H1 (cell line): ENCODE results near the gene TMEM139. TPM values are rescaled to one million over a fixed set of nuclear protein-coding genes. Genes with fewer than 3 reads are reported as not detected.

Experiments used
- CTCF ChIA-PET: fragments of 300-600 bp; sonication (Branson Sonifier 250); formaldehyde crosslinking; loops from one replicate; lab custom pipeline; 2021; ENCODE audit not compliant: partially characterized antibody; lab: Charles Lee
- POLR2A ChIA-PET: fragments of 300-600 bp; sonication (Branson Sonifier 250); formaldehyde crosslinking; loops from one replicate; lab custom pipeline; 2021; ENCODE audit warnings: inconsistent platforms; ENCODE audit not compliant: partially characterized antibody; lab: Charles Lee
- DNase-seq, 2 experiments: peaks; one replicate each; pipeline versions ENCODE4 v3.0.0 to v3.0.0-alpha.2; 2010 to 2022; ENCODE audit warnings: low spot score in 2 of 2, low read depth in 1 of 2, mixed read lengths in 1 of 2
- FAIRE-seq: peaks from 2 replicates; lab custom pipeline; 2011; peaks lifted over from hg19 to GRCh38; lab: Jason Lieb, UNC
- H2AFZ ChIP-seq: 2 replicates; pipeline ENCODE4 v1.8.1; 2012; ENCODE audit warnings: low read length, inconsistent platforms
- H2AK5ac ChIP-seq: 2 replicates; pipeline ENCODE4 v1.6.1; 2013; ENCODE audit warnings: low read depth, low read length
- H2BK120ac ChIP-seq: replicated peaks from 2 replicates; pipeline ENCODE3; 2013; ENCODE audit warnings: low read depth, low read length, inconsistent platforms
- H2BK12ac ChIP-seq: 2 replicates; pipeline ENCODE4 v1.6.1; 2013; ENCODE audit warnings: low read depth, low read length
- H2BK15ac ChIP-seq: 2 replicates; pipeline ENCODE4 v1.6.1; 2013; ENCODE audit warnings: low read length
- H2BK20ac ChIP-seq: 2 replicates; pipeline ENCODE4 v1.6.1; 2013; ENCODE audit warnings: low read length
- H2BK5ac ChIP-seq: 2 replicates; pipeline ENCODE4 v1.6.1; 2013; ENCODE audit warnings: low read depth, low read length
- H3K14ac ChIP-seq: 2 replicates; pipeline ENCODE4 v1.6.1; 2013; ENCODE audit warnings: inconsistent platforms; ENCODE audit not compliant: insufficient read length
- H3K18ac ChIP-seq: 2 replicates; pipeline ENCODE4 v1.6.1; 2013; ENCODE audit warnings: low read length; ENCODE audit errors: extremely low read depth
- H3K23ac ChIP-seq: 2 replicates; pipeline ENCODE4 v1.6.1; 2013; ENCODE audit warnings: inconsistent platforms; ENCODE audit not compliant: insufficient read length
- H3K23me2 ChIP-seq: 2 replicates; pipeline ENCODE4 v1.6.1; 2013; ENCODE audit warnings: low read depth, low read length
- H3K27ac ChIP-seq: 2 replicates; pipeline ENCODE4 v1.6.1; 2011; ENCODE audit warnings: low read depth, low read length, inconsistent platforms
- H3K27me3 ChIP-seq, 4 experiments: replicated peaks in 1 of 4; 1 replicate in 1 of 4; 2 replicates in 3 of 4; pipeline versions ENCODE4 v1.6.1 to v1.8.1; 2011 to 2013; ENCODE audit warnings: low read length in 3 of 4, mild to moderate bottlenecking in 3 of 4, inconsistent platforms in 2 of 4, mixed read lengths in 2 of 4, moderate library complexity in 1 of 4; ENCODE audit not compliant: control insufficient read depth in 3 of 4, insufficient read depth in 3 of 4; ENCODE audit errors: extremely low read depth in 1 of 4
- H3K36me3 ChIP-seq, 4 experiments: 2 replicates each; pipeline versions ENCODE4 v1.6.1 to v1.8.1; 2011 to 2013; ENCODE audit warnings: mild to moderate bottlenecking in 4 of 4, low read length in 3 of 4, moderate library complexity in 2 of 4, control low read depth in 1 of 4, inconsistent platforms in 1 of 4; ENCODE audit not compliant: insufficient read depth in 4 of 4, control insufficient read depth in 2 of 4
- H3K4ac ChIP-seq: replicated peaks from 2 replicates; pipeline ENCODE3; 2013; ENCODE audit warnings: low read length, low read depth, mixed read lengths, inconsistent platforms; ENCODE audit not compliant: insufficient read length
- H3K4me1 ChIP-seq, 4 experiments: replicated peaks in 1 of 4; 1 replicate in 1 of 4; 2 replicates in 3 of 4; pipeline versions ENCODE4 v1.6.1 to v1.8.1; 2011 to 2013; ENCODE audit warnings: low read length in 3 of 4, inconsistent platforms in 2 of 4, mixed read lengths in 1 of 4; ENCODE audit not compliant: insufficient read depth in 4 of 4, control insufficient read depth in 3 of 4
- H3K4me2 ChIP-seq, 2 experiments: 2 replicates each; pipeline versions ENCODE4 v1.6.1 to v1.8.1; 2011 to 2013; ENCODE audit warnings: low read depth in 2 of 2, low read length in 2 of 2, control low read depth in 1 of 2, inconsistent platforms in 1 of 2, mild to moderate bottlenecking in 1 of 2; ENCODE audit not compliant: insufficient read depth in 1 of 2
- H3K4me3 ChIP-seq, 4 experiments: fragments of 200-600, 300-600 bp in 1 of 4; sonication (generic), shearing (Covaris generic), sonication (Bioruptor Twin) in 1 of 4; 2 replicates each; pipeline versions ENCODE4 v1.5.1 to v1.8.1; 2011 to 2016; ENCODE audit warnings: low read length in 4 of 4, low read depth in 3 of 4, control low read depth in 2 of 4, inconsistent platforms in 2 of 4, mild to moderate bottlenecking in 2 of 4, mixed read lengths in 1 of 4, moderate library complexity in 1 of 4; ENCODE audit not compliant: insufficient read depth in 2 of 4; ENCODE audit errors: extremely low read depth in 1 of 4
- H3K56ac ChIP-seq: replicated peaks from 2 replicates; pipeline ENCODE3; 2013; ENCODE audit warnings: low read depth, mild to moderate bottlenecking, mixed read lengths, low read length, inconsistent platforms; ENCODE audit not compliant: insufficient read length
- H3K79me1 ChIP-seq: 2 replicates; pipeline ENCODE4 v1.6.1; 2013; ENCODE audit warnings: low read depth, low read length, control low read depth
- H3K79me2 ChIP-seq, 2 experiments: 2 replicates each; pipeline versions ENCODE4 v1.6.1 to v1.8.1; 2012 to 2013; ENCODE audit warnings: low read length in 2 of 2, mild to moderate bottlenecking in 2 of 2, inconsistent platforms in 1 of 2; ENCODE audit not compliant: insufficient read depth in 2 of 2, control insufficient read depth in 1 of 2
- H3K9ac ChIP-seq, 4 experiments: replicated peaks in 1 of 4; 1 replicate in 1 of 4; 2 replicates in 3 of 4; pipeline versions ENCODE4 v1.6.1 to v1.8.1; 2011 to 2013; ENCODE audit warnings: low read depth in 3 of 4, low read length in 3 of 4, control low read depth in 2 of 4, mild to moderate bottlenecking in 2 of 4, moderate library complexity in 2 of 4, inconsistent platforms in 1 of 4; ENCODE audit errors: extremely low read depth in 1 of 4
- H3K9me3 ChIP-seq, 2 experiments: 2 replicates each; pipeline versions ENCODE4 v1.6.1 to v1.8.1; 2012 to 2013; ENCODE audit warnings: mild to moderate bottlenecking in 2 of 2, moderate library complexity in 2 of 2, control low read depth in 1 of 2, inconsistent platforms in 1 of 2, low read depth in 1 of 2, low read length in 1 of 2, mixed read lengths in 1 of 2; ENCODE audit not compliant: insufficient read depth in 2 of 2
- H4K20me1 ChIP-seq, 2 experiments: replicated peaks in 1 of 2; 2 replicates each; pipeline versions ENCODE3 to v1.8.1; 2011 to 2013; ENCODE audit warnings: inconsistent platforms in 2 of 2, low read length in 2 of 2, mild to moderate bottlenecking in 1 of 2; ENCODE audit not compliant: insufficient read depth in 2 of 2, control insufficient read depth in 1 of 2
- H4K5ac ChIP-seq: 2 replicates; pipeline ENCODE4 v1.6.1; 2013; ENCODE audit warnings: low read length, low read depth, mixed read lengths, inconsistent platforms; ENCODE audit not compliant: insufficient read length
- H4K8ac ChIP-seq: 2 replicates; pipeline ENCODE4 v1.8.0; 2013; ENCODE audit warnings: mild to moderate bottlenecking, moderate library complexity, low read length, inconsistent platforms; ENCODE audit not compliant: insufficient read depth; ENCODE audit errors: extremely low read depth
- H4K91ac ChIP-seq: replicated peaks from 2 replicates; pipeline ENCODE3; 2013; ENCODE audit warnings: low read length, mixed read lengths, inconsistent platforms; ENCODE audit not compliant: insufficient read length
- CREB1 ChIP-seq: IDR thresholded peaks from 2 replicates; pipeline ENCODE4 v1.6.1; 2012; ENCODE audit warnings: inconsistent platforms
- HDAC2 ChIP-seq, 2 experiments: fragments of 300-600 bp in 1 of 2; sonication (generic) in 1 of 2; IDR thresholded peaks; 2 replicates each; pipeline ENCODE4 v1.6.1; 2011 to 2012; ENCODE audit warnings: low read depth in 2 of 2, low read length in 2 of 2, mild to moderate bottlenecking in 2 of 2, moderate library complexity in 2 of 2, borderline replicate concordance in 1 of 2, inconsistent platforms in 1 of 2
- KDM4A ChIP-seq: IDR thresholded peaks from one replicate; pipeline ENCODE4 v1.7.1; 2012; ENCODE audit warnings: low read depth, mild to moderate bottlenecking, moderate library complexity, low read length, inconsistent platforms; ENCODE audit not compliant: severe bottlenecking
- MAFK ChIP-seq: IDR thresholded peaks from 2 replicates; pipeline ENCODE4 v1.6.1; 2012; ENCODE audit warnings: low read depth, mild to moderate bottlenecking, improper control_type of control experiment, low read length
- NRF1 ChIP-seq: IDR thresholded peaks from 2 replicates; pipeline ENCODE4 v1.6.1; 2011; ENCODE audit warnings: mild to moderate bottlenecking, low read depth, low read length, improper control_type of control experiment
- SAP30 ChIP-seq: fragments of 300-600 bp; sonication (generic); IDR thresholded peaks from 2 replicates; pipeline ENCODE4 v1.7.1; 2012; ENCODE audit warnings: low read length, moderate library complexity, mild to moderate bottlenecking, inconsistent platforms; ENCODE audit not compliant: insufficient read depth, insufficient replicate concordance
- SIN3A ChIP-seq, 2 experiments: IDR thresholded peaks in 1 of 2; conservative IDR thresholded peaks in 1 of 2; 2 replicates each; pipeline ENCODE4 v1.6.1; 2011 to 2012; ENCODE audit warnings: low read length in 2 of 2, improper control_type of control experiment in 1 of 2, low read depth in 1 of 2, mild to moderate bottlenecking in 1 of 2
- TAF1 ChIP-seq: IDR thresholded peaks from 2 replicates; pipeline ENCODE4 v1.6.1; 2011; ENCODE audit warnings: mild to moderate bottlenecking, low read depth, low read length
- YY1 ChIP-seq: IDR thresholded peaks from 2 replicates; pipeline ENCODE4 v1.6.1; 2011; ENCODE audit warnings: low read depth, mild to moderate bottlenecking, low read length
- WGBS, 2 experiments: shearing (Covaris generic) in 1 of 2; methylation state at CpG; one replicate each; pipeline versions ENCODE4 v1.1.6 to v1.1.7; 2013 to 2015; ENCODE audit warnings: low lambda C conversion rate in 2 of 2, mixed read lengths in 2 of 2, inconsistent platforms in 1 of 2, low coverage in 1 of 2, missing lambda C conversion rate in 1 of 2; ENCODE audit not compliant: insufficient replicate concordance in 2 of 2, insufficient coverage in 1 of 2, insufficient read length in 1 of 2; ENCODE audit errors: extremely low coverage in 1 of 2, missing lambda C conversion rate in 1 of 2; 5-methylcytosine and 5-hydroxymethylcytosine counted together
- polyA plus RNA-seq, 7 experiments: library from polyadenylated mRNA; depleted of rRNA in 3 of 7; stranded (reverse) in 5 of 7; unstranded in 2 of 7; fragments of >200 nt in 5 of 7; fragments of 200-250 nt in 2 of 7; gene quantifications; 1 replicate in 5 of 7; 2 replicates in 1 of 7; 4 replicates in 1 of 7; pipeline versions ENCODE4 v1.2.1 to v1.2.3, GENCODE V29; 2011 to 2013; ENCODE audit warnings: missing spikeins in 2 of 7, mixed read lengths in 2 of 7
- total RNA-seq: library from RNA; stranded (reverse); fragmentation: NEBNext Ultra II Directional; extraction: Animal tissue kit (Norgen Biotek cat#: 25700); gene quantifications from 2 replicates; pipeline ENCODE4 v1.2.1, GENCODE V29; 2021

TMEM139 gene
- total and polyA plus RNA-seq, 2 of the 8 experiments (the other 6 are each of a cell fraction or from before 2014, with no cell fraction given) = 3.2 to 6.7 TPM

DNA sequence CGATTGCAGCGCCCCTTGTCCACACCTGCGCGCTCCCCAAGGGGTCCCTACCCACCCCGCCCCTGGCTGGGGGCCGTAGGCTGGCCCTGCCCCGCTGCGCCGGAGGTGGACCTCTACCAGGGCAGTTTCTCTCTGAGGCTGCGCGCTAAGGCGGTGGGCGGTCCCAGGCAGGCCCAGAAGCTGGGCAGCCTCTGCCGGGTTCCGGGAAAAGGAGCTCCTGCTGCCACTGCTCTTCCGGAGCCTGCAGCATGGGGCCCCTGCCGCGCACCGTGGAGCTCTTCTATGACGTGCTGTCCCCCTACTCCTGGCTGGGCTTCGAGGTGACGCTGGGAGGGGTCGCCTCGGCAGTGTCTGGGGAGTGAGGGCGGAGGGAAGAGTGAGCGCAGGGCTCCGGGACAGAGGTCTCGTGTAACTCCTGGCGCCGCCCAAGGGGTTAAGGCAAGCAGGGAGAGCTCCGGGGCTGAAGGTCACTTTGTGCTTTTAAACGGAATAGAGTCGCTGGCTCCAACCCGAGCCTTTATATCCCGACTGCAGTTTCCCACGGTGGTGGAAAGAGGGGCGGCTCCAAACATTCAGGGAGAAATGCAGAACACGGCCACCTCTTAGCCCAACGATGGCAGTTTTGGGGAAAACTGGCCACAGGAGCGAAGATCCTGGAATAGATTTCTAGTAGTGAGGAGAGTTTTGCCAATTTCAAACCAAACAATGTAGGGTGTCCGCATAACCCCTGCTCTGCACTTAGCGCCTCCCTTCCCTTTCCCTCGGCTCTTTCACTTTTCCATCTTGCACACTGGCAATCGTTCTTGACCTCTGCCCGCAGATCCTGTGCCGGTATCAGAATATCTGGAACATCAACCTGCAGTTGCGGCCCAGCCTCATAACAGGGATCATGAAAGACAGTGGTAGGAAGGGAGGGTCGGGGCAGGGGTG is 21.2 kb upstream of the TMEM139 start, which contains the start of gene GSTK1:
Gene GSTK1 (plus strand): TSS at position 176 of the 930 bp plus-strand sequence. CDS start 73 bp downstream, at position 249.
- no peaks in the 10 kb centered on the region for H4K20me1 ChIP-seq
- no peak within 1 kb of the TSS for H3K4ac ChIP-seq
- H3K27ac ChIP-seq = no peak within 1 kb of the TSS
- no peak within 1 kb of the TSS for H2AK5ac ChIP-seq
- H2AFZ ChIP-seq = peak within 1 kb of the TSS; percentile 81
- no peak within 1 kb of the TSS; the same call in 1 of the 2 replicates for H3K18ac ChIP-seq
- H3K4me2 ChIP-seq = peak within 1 kb of the TSS; percentile 80 to 92
- 14% methylated on average over 47 of the region's 48 CpGs; no CpG with 5 or more reads in 1 of the 2 experiments for WGBS, 2 experiments
- H2BK12ac ChIP-seq = no peak within 1 kb of the TSS
- H2BK20ac ChIP-seq = no peak within 1 kb of the TSS
- H3K36me3 ChIP-seq = peaks cover 0 to 6% (median 0%) of the 10 kb centered on the region in 4 experiments; a peak in 2 of 8 replicates
- no peak within 1 kb of the TSS for H2BK15ac ChIP-seq
- H3K9ac ChIP-seq = peak within 1 kb of the TSS in 2 of 4 experiments; percentile 53; a peak in 3 of 7 replicates
- no peak within 1 kb of the TSS for H3K14ac ChIP-seq
- H3K56ac ChIP-seq = peak within 1 kb of the TSS; percentile 83
- no peak within 1 kb of the TSS for H2BK120ac ChIP-seq
- peaks cover 0 to 4% (median 0%) of the 10 kb centered on the region in 4 experiments; a peak in 2 of 7 replicates for H3K4me1 ChIP-seq
- ChIA-PET POLR2A (interaction anchor here (0.8 to 2.4 kb wide), 5 partner anchors 14 to 24 kb away, joined by 3 to 8 read pairs (median 4); partner anchors contain the start of gene CASP2), CTCF (interaction anchor here (0.9 to 3.5 kb wide), 11 partner anchors 19 to 802 kb away, joined by 3 to 20 read pairs (median 3); no protein-coding TSS in a partner anchor)
- no peaks in the 10 kb centered on the region for H3K79me1 ChIP-seq
- H2BK5ac ChIP-seq = peak within 1 kb of the TSS; percentile 60; the same call in 1 of the 2 replicates
- H4K91ac ChIP-seq = peak within 1 kb of the TSS; percentile 91
- H3K27me3 ChIP-seq = peaks cover 0 to 3% (median 0%) of the 10 kb centered on the region in 4 experiments; a peak in 3 of 7 replicates
- peak within 1 kb of the TSS; percentile 60 to 99 (median 80) for H3K4me3 ChIP-seq
- peak within 1 kb of the TSS; percentile 69 for H4K8ac ChIP-seq
- no peaks in the 10 kb centered on the region for H3K79me2 ChIP-seq
- FAIRE-seq (no peak), DNase-seq (peak in 1 of 2 experiments; percentile 87)
- H3K23me2 ChIP-seq = peaks cover 2% of the 10 kb centered on the region; the same call in 1 of the 2 replicates
- H4K5ac ChIP-seq = peak within 1 kb of the TSS; percentile 95
- H3K9me3 ChIP-seq = no peaks in the 10 kb centered on the region
- no peak within 1 kb of the TSS for H3K23ac ChIP-seq
- TF ChIP-seq CREB1 (peak; percentile 68), YY1 (no peak), SAP30 (peak; percentile 48), MAFK (no peak), KDM4A (peak; percentile 87), NRF1 (peak; percentile 8; the same call in 1 of the 2 replicates), TAF1 (peak; percentile 50), SIN3A (conservative IDR thresholded peaks at IDR 0.05 in 1 of 2, IDR thresholded peaks at IDR 0.05 in 1 of 2; ENCODE audit: low read depth in 1 of 2, low read length in 2 of 2) (0 out of 4 replicates have a peak, but pooled peaks of 1 of the 2 experiments have one; percentile 37), HDAC2 (IDR thresholded peaks at IDR 0.05; ENCODE audit: borderline replicate concordance in 1 of 2, low read depth in 2 of 2, low read length in 2 of 2) (peak in 1 of 2 experiments; percentile 58; a peak in 1 of 4 replicates)
